Suprapubic skin (tissue), 4 donors: ENCODE data around the gene GSG1. TPM values are rescaled to one million over a fixed set of nuclear protein-coding genes. Genes with fewer than 3 reads are reported as not detected.

ENCODE experiments used
- DNase-seq, 2 donors: peaks; one replicate each; pipeline ENCODE4 v3.0.0-alpha.2; 2019; ENCODE audit warnings: low spot score in 2 of 2
- H3K27ac ChIP-seq: fragments of 200-600 bp; sonication (generic); one replicate; pipeline ENCODE4 v1.5.1; 2019
- H3K27me3 ChIP-seq: fragments of 200-600 bp; sonication (generic); one replicate; pipeline ENCODE4 v1.5.1; 2019
- H3K36me3 ChIP-seq: fragments of 200-600 bp; sonication (generic); one replicate; pipeline ENCODE4 v1.5.1; 2019
- H3K4me1 ChIP-seq: fragments of 200-600 bp; sonication (generic); one replicate; pipeline ENCODE4 v1.5.1; 2019
- H3K4me3 ChIP-seq: fragments of 200-600 bp; sonication (generic); one replicate; pipeline ENCODE4 v1.5.1; 2019; ENCODE audit warnings: mild to moderate bottlenecking
- H3K9me3 ChIP-seq: fragments of 200-600 bp; sonication (generic); one replicate; pipeline ENCODE4 v1.5.1; 2019
- EP300 ChIP-seq: sonication (generic); formaldehyde crosslinking; IDR thresholded peaks from one replicate; pipeline ENCODE4 v1.6.1; 2017; ENCODE audit warnings: antibody characterized with exemption
- POLR2A ChIP-seq, 2 donors: fragments of 450-650 bp; IDR thresholded peaks; one replicate each; pipeline ENCODE4 v1.6.1; 2017; ENCODE audit warnings: antibody characterized with exemption in 2 of 2, mild to moderate bottlenecking in 2 of 2, moderate library complexity in 2 of 2
- POLR2AphosphoS5 ChIP-seq, 3 donors: sonication (generic); formaldehyde crosslinking; IDR thresholded peaks; one replicate each; pipeline ENCODE4 v1.6.1; 2017; ENCODE audit warnings: antibody characterized with exemption in 3 of 3
- WGBS: methylation state at CpG from one replicate; pipeline ENCODE4 v1.1.5; 2018; 5-methylcytosine and 5-hydroxymethylcytosine counted together
- total RNA-seq, 4 donors: library from RNA; depleted of rRNA; stranded (reverse); fragments of >200 nt; gene quantifications; one replicate each; pipeline ENCODE4 v1.1.0, GENCODE V29; 2016
- TF ChIP-seq, protein P1 (sequence below), 2 donors: fragments of 200-600 bp in 1 of 2; fragments of 450-650 bp in 1 of 2; sonication (generic) in 1 of 2; IDR thresholded peaks; one replicate each; pipeline ENCODE4 v1.5.1; 2016 to 2019; ENCODE audit warnings: antibody characterized with exemption in 2 of 2, mild to moderate bottlenecking in 1 of 2, moderate library complexity in 1 of 2

GSG1 gene
- total RNA-seq, 4 donors from 2014 or later, result not detected

DNA sequence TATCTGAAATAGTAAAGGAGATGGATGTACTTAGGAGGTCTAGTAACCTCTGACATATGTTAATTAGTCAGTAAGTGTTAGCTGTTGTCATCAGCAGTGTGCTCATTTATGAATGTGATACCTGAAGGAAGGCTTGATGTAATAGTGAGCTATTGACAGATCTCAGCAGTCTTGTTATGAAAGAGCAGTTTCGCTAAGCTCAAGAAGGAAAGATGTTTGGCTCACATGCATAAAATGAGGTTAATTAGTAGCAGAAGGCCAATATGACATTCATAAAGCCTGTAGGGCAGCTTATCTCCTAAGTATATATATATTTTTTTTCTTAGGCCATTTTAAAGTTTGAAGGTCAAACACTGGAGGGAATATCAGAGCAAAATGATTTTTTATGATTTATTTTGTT, 56.5 kb downstream of the GSG1 start:
- TF ChIP-seq EP300, result no peak
- TF ChIP-seq, protein P1, sequence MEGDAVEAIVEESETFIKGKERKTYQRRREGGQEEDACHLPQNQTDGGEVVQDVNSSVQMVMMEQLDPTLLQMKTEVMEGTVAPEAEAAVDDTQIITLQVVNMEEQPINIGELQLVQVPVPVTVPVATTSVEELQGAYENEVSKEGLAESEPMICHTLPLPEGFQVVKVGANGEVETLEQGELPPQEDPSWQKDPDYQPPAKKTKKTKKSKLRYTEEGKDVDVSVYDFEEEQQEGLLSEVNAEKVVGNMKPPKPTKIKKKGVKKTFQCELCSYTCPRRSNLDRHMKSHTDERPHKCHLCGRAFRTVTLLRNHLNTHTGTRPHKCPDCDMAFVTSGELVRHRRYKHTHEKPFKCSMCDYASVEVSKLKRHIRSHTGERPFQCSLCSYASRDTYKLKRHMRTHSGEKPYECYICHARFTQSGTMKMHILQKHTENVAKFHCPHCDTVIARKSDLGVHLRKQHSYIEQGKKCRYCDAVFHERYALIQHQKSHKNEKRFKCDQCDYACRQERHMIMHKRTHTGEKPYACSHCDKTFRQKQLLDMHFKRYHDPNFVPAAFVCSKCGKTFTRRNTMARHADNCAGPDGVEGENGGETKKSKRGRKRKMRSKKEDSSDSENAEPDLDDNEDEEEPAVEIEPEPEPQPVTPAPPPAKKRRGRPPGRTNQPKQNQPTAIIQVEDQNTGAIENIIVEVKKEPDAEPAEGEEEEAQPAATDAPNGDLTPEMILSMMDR (IDR thresholded peaks at IDR 0.05), result no peak
- no peak for TF ChIP-seq POLR2AphosphoS5 (IDR thresholded peaks at IDR 0.05)
- TF ChIP-seq POLR2A (IDR thresholded peaks at IDR 0.05), result no peak
- Histone ChIP-seq H3K27ac (no peak overlapping the region), H3K27me3 (no peaks in the 10 kb centered on the region), H3K9me3 (no peaks in the 10 kb centered on the region), H3K36me3 (no peaks in the 10 kb centered on the region), H3K4me1 (peaks cover 50% of the 10 kb centered on the region), H3K4me3 (no peak overlapping the region)
- DNase-seq, result no peak
- 80% methylated on average over 1 of the region's 1 CpG for WGBS

DNA sequence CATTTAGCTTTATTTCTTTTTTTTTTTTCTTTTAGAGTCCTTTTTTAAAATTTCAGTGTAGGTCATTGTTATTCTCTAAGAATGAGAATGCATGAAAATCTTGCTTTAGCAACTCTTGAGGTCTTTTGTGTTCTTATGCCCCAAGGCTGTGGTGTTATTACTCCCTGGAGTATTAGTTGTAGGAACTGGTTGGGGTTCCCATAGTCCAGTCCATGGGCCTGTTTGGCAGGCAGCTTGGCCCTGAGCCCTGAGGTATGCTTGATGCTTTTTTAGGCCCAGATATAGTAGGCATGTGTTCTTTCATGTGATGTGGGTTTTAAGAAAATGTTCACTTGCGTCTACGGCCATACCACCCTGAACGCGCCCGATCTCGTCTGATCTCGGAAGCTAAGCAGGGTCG, 57.7 kb downstream of the GSG1 start:
- Histone ChIP-seq H3K27me3 (no peaks in the 10 kb centered on the region), H3K4me1 (peaks cover 46% of the 10 kb centered on the region), H3K9me3 (no peaks in the 10 kb centered on the region), H3K36me3 (no peaks in the 10 kb centered on the region), H3K4me3 (no peak overlapping the region), H3K27ac (no peak overlapping the region)
- WGBS, result 50% methylated on average over 1 of the region's 8 CpGs
- no peak for TF ChIP-seq POLR2AphosphoS5 (IDR thresholded peaks at IDR 0.05)
- TF ChIP-seq POLR2A (IDR thresholded peaks at IDR 0.05), result no peak
- TF ChIP-seq, protein P1 (IDR thresholded peaks at IDR 0.05), result no peak
- TF ChIP-seq EP300, result no peak
- DNase-seq, result no peak

DNA sequence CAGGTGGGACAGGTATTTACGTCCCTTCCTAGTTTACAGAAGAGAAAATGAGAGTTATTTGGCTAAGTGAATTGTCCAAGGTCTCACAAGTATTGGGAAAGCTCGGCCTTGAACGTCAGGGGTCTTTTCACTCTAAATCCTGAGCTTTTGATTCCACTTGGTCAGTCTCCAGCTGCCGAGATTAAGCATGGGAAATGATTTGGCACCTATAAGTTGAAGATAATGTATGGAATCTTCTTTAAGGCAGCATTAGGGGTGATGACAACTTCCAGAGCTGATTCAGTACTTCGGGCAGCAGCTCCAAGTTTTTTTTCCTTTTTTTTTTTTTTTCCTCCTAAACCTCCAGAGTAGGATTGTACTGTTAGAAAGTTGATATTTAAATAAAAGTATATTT, 58.6 kb downstream of the GSG1 start:
- no peak for DNase-seq
- H3K27ac ChIP-seq, result peak overlapping the region; percentile 79
- 6% methylated on average over 5 of the region's 5 CpGs for WGBS
- TF ChIP-seq, protein P1 (IDR thresholded peaks at IDR 0.05), result no peak
- TF ChIP-seq POLR2A (IDR thresholded peaks at IDR 0.05) (no peak), EP300 (no peak), POLR2AphosphoS5 (IDR thresholded peaks at IDR 0.05) (no peak)
- no peaks in the 10 kb centered on the region for H3K27me3 ChIP-seq
- peaks cover 46% of the 10 kb centered on the region for H3K4me1 ChIP-seq
- no peaks in the 10 kb centered on the region for H3K36me3 ChIP-seq
- no peaks in the 10 kb centered on the region for H3K9me3 ChIP-seq
- H3K4me3 ChIP-seq, result peak overlapping the region; percentile 99

DNA sequence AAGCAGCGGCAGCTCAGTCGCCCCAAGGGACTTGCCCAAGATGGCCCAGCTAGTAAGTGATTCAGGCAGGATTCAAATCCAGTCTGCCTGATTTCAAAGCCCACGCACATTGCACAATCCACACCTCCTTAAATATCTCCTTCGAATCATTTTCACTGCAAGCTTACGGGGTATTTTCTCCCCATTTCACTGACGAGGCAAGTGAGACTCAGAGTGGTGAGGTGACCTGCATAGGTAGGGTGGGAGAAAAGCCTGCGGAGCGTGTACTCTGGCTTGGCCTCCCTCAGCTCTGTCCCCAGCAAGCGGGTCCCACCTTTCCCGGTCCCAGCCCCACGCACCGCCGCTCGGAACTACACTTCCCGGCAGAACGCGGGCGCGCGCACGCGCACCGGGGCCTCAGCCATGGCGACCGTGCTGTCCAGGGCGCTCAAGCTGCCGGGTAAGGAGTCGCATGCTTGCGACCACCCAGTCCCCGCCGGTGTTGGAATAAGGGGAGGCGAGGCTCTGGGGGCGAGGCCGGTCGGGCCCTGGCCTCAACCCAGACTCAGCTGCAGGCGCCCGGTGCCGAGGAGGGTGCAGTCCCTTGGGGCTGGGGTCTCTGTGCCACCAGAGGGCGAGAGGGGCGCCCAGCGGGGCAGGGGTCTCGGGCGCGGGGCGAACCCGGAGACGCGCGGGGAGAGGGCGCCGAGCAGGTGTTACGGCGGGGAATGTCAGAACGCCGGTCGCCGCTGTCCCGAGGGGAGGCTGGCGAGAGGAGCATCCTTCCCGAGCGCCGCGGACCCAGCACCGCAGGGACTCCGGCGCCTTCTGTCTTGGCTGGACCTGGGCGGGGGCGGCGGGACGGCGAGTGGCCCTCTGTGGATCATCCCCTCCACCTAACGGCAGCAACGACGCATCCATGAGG, 59.2 kb downstream of the GSG1 start, which contains the start of gene FAM234B:
FAM234B (plus strand) TSS at position 380 of the 904 bp plus-strand sequence; CDS start at position 403, 23 bp downstream.
- peak; percentile 86 to 88 for DNase-seq
- Histone ChIP-seq H3K4me1 (peaks cover 49% of the 10 kb centered on the region), H3K27ac (peak within 1 kb of the TSS; percentile 79), H3K9me3 (no peaks in the 10 kb centered on the region), H3K27me3 (no peaks in the 10 kb centered on the region), H3K4me3 (peak within 1 kb of the TSS; percentile 99), H3K36me3 (no peaks in the 10 kb centered on the region)
- 2% methylated on average over 40 of the region's 74 CpGs for WGBS
- peak in 1 of 3 donors; percentile 12 for TF ChIP-seq POLR2AphosphoS5 (IDR thresholded peaks at IDR 0.05)
- no peak for TF ChIP-seq EP300

DNA sequence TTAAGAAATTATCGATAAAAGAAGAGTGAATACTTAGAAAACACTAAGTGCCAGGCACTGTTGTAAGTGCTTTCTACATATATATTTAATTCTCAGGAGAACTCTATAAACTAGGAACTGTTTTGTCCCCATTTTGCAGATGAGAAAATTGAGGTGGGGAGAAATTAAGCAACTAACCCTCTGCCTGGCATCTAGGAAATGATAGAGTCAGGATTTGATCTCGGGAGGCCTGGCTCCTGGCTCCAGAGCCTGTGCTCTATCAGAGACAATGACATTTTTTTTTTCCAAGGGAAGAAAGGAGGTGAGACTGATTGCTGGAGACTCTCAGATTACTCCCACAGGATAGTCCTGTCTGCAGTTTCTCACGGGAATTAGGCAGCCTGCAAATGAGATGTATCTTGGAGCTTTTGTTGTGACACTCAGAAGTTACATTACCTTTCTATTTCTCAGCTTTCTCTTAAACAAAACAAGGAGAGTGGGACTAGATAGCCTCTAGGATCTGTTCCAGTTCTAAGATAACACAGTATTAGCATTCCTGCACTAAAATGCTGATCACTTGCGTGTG, 60.7 kb downstream of the GSG1 start:
- Histone ChIP-seq H3K27me3 (no peaks in the 10 kb centered on the region), H3K4me1 (peaks cover 62% of the 10 kb centered on the region), H3K4me3 (no peak overlapping the region), H3K9me3 (no peaks in the 10 kb centered on the region), H3K27ac (no peak overlapping the region), H3K36me3 (no peaks in the 10 kb centered on the region)
- WGBS, result 65% methylated on average over 4 of the region's 4 CpGs
- no peak for DNase-seq
- TF ChIP-seq EP300 (no peak), POLR2A (IDR thresholded peaks at IDR 0.05) (no peak), POLR2AphosphoS5 (IDR thresholded peaks at IDR 0.05) (no peak)
- TF ChIP-seq, protein P1 (IDR thresholded peaks at IDR 0.05), result no peak
